Heart right ventricle (tissue), 16 donors: ENCODE measurements around the gene TTLL11. TPM values are rescaled to one million over a fixed set of nuclear protein-coding genes. Genes with fewer than 3 reads are reported as not detected.

ENCODE experiments used
- ATAC-seq, 8 donors: fragments of 200-7000 bp; cut with Tn5 transposase; one replicate each; pipeline ENCODE4 v1.9.1; 2020; ENCODE audit warnings: mild to moderate bottlenecking in 8 of 8, moderate library complexity in 8 of 8, moderate number of reproducible peaks in 1 of 8
- DNase-seq, 2 donors: peaks; one replicate each; pipeline ENCODE4 v3.0.0-alpha.2; 2020
- H3K27ac ChIP-seq, 10 donors: fragments of 200-600 bp; sonication (generic) in 2 of 10; one replicate each; pipeline versions ENCODE4 v1.5.0 to v1.8.0; 2020 to 2022; ENCODE audit warnings: mild to moderate bottlenecking in 3 of 10
- H3K27me3 ChIP-seq, 7 donors: fragments of 200-600 bp; one replicate each; pipeline ENCODE4 v1.8.0; 2021 to 2022; ENCODE audit warnings: mild to moderate bottlenecking in 2 of 7
- H3K36me3 ChIP-seq, 9 donors: fragments of 200-600 bp; sonication (generic) in 1 of 9; one replicate each; pipeline versions ENCODE4 v1.5.0 to v1.8.0; 2020 to 2022; ENCODE audit warnings: mild to moderate bottlenecking in 2 of 9
- H3K4me1 ChIP-seq, 9 donors: fragments of 200-600 bp; sonication (generic) in 1 of 9; one replicate each; pipeline versions ENCODE4 v1.5.0 to v1.8.0; 2020 to 2022; ENCODE audit warnings: mild to moderate bottlenecking in 4 of 9
- H3K4me3 ChIP-seq, 10 donors: fragments of 200-600 bp; sonication (generic) in 2 of 10; one replicate each; pipeline versions ENCODE4 v1.5.0 to v1.8.0; 2020 to 2022; ENCODE audit warnings: mild to moderate bottlenecking in 7 of 10, moderate library complexity in 2 of 10
- H3K9me3 ChIP-seq, 11 donors: fragments of 200-600 bp in 10 of 11; sonication (generic) in 2 of 11; one replicate each; pipeline versions ENCODE4 v1.5.0 to v1.8.0; 2013 to 2022; ENCODE audit warnings: mild to moderate bottlenecking in 2 of 11, control low read depth in 1 of 11, moderate library complexity in 1 of 11
- WGBS, 2 donors: extraction: QIAGEN DNeasy Blood & Tissue Kit; methylation state at CpG; one replicate each; pipeline ENCODE4 v1.1.7; 2013; ENCODE audit warnings: inconsistent platforms in 1 of 2; 5-methylcytosine and 5-hydroxymethylcytosine counted together
- intact Hi-C, 10 donors: fragments of 100-400 bp; cut with DNase I; formaldehyde crosslinking; loops; one replicate each; pipeline versions ENCODE4 v1.11.1 to v1.14.2; 2022
- polyA plus RNA-seq, 2 donors: library from polyadenylated mRNA; stranded (reverse); fragments of 200-250 nt; gene quantifications; one replicate each; pipeline ENCODE4 v1.2.3, GENCODE V29; 2013
- total RNA-seq, 10 donors: library from RNA; stranded (reverse); fragmentation: NEBNext Ultra II Directional in 3 of 10; extraction: Animal tissue kit (Norgen Biotek cat#: 25700) in 3 of 10; gene quantifications; one replicate each; pipeline versions ENCODE4 v1.2.1 to v1.2.4, GENCODE V29; 2021 to 2023
- TF ChIP-seq, protein P1 (sequence below), 9 donors: fragments of 200-600 bp; sonication (generic) in 2 of 9; IDR thresholded peaks; one replicate each; pipeline versions ENCODE4 v1.5.0 to v1.8.0; 2021 to 2022; ENCODE audit warnings: antibody characterized with exemption in 9 of 9, mild to moderate bottlenecking in 5 of 9, moderate library complexity in 1 of 9
- donor health status: Arrhythmogenic right ventricular cardiomyopathy.
- donor health status: ischemic (EF 13 %, LVEDD 7.1; RV severe dilation, severe dysfunction).
- donor health status: healthy with polysubstance abuse.
- donor health status: DM: no; HTN: yes; CAD: no.
- donor health status: DM: no; HTN: no; CAD: no.
- donor health status: ischemic (EF 25% LVEDD 6.9; RV normal size, moderate dysfunction).
- donor health status: ischemic (EF 25% LVEDD 5.7; RV mildly dilated, moderate dysfunction).
- donor health status: healthy.
- donor health status: DM: yes; HTN: yes; CAD: no.
- donor health status: Ischemic cardiomyopathy.
- donor health status: ischemic (EF 35%, LVEDD 5.7; RV mildly dilated, moderate dysfunction).
- donor health status: nonischemic (EF 11% LVEDD 7.7; RV severe dilation, severe dysfunction).
- donor health status: DM: yes; HTN: yes; CAD: no.
- donor health status: PGD.
- donor health status: ischemic (EF 29% LVEDD 5.4; RV normal size, mild dysfunction).
- donor health status: nonischemic (EF 23%, LVEDD 6.1; RV moderate dilation, normal function).

Gene TTLL11
- total and polyA plus RNA-seq, 12 donors, result 2.6 to 8.7 (median 5.8) TPM

DNA sequence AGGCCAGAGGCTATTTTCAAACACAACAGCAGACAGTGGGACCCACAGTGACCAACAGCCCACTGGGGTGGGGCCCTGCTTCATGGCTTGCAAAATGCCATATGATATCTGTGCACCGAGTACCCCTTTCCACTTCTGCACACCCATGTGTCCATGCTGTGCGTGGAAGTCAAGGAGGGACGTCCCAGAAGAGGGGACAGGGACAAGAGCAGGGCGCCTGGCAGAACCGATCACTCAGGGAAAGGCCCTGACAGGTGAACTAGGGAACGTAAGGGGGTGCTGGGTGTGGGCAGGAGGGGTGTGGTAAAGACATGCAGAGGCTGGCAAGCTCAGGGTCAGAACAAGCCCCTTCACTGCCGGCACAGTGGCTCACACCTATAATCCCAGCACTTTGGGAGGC is 7.6 kb upstream of the TTLL11 start:
- WGBS, 2 donors, result 94 to 97% methylated on average over 7 of the region's 7 CpGs
- Histone ChIP-seq H3K4me1 (peaks cover 0 to 6% (median 0%) of the 10 kb centered on the region in 9 donors), H3K36me3 (no peaks in the 10 kb centered on the region), H3K27ac (no peak overlapping the region), H3K27me3 (no peaks in the 10 kb centered on the region), H3K4me3 (no peak overlapping the region), H3K9me3 (peaks cover 0 to 20% (median 8%) of the 10 kb centered on the region in 11 donors)
- TF ChIP-seq, protein P1, sequence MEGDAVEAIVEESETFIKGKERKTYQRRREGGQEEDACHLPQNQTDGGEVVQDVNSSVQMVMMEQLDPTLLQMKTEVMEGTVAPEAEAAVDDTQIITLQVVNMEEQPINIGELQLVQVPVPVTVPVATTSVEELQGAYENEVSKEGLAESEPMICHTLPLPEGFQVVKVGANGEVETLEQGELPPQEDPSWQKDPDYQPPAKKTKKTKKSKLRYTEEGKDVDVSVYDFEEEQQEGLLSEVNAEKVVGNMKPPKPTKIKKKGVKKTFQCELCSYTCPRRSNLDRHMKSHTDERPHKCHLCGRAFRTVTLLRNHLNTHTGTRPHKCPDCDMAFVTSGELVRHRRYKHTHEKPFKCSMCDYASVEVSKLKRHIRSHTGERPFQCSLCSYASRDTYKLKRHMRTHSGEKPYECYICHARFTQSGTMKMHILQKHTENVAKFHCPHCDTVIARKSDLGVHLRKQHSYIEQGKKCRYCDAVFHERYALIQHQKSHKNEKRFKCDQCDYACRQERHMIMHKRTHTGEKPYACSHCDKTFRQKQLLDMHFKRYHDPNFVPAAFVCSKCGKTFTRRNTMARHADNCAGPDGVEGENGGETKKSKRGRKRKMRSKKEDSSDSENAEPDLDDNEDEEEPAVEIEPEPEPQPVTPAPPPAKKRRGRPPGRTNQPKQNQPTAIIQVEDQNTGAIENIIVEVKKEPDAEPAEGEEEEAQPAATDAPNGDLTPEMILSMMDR (IDR thresholded peaks at IDR 0.05), result no peak
- no peak for ATAC-seq
- no peak for DNase-seq
- intact Hi-C loops, result loop anchor here in 4 of 10 donors (2.0 to 5.0 kb wide), 3 partner anchors 22 to 352 kb away; no protein-coding TSS in a partner anchor

- Histone ChIP-seq H3K27me3 (no peaks in the 10 kb centered on the region), H3K9me3 (peaks cover 0 to 15% (median 8%) of the 10 kb centered on the region in 11 donors), H3K4me1 (peaks cover 0 to 12% (median 3%) of the 10 kb centered on the region in 9 donors), H3K27ac (no peak overlapping the region), H3K4me3 (peak overlapping the region in 2 of 10 donors; percentile 10 to 23), H3K36me3 (no peaks in the 10 kb centered on the region)
- TF ChIP-seq, protein P1 (IDR thresholded peaks at IDR 0.05), result peak; percentile 81 to 93 (median 87)
- intact Hi-C loops, result loop anchor here in 8 of 10 donors (1.0 to 10.0 kb wide), 10 partner anchors 23 to 715 kb away; no protein-coding TSS in a partner anchor
- WGBS, 2 donors, result 37 to 40% methylated on average over 16 of the region's 16 CpGs
- DNase-seq (peak; percentile 79 to 85), ATAC-seq (peak; percentile 54 to 91 (median 87))
Observed at GRCh38 chr9:122099271-122099869, 6.3 kb upstream of the TTLL11 start.

DNA sequence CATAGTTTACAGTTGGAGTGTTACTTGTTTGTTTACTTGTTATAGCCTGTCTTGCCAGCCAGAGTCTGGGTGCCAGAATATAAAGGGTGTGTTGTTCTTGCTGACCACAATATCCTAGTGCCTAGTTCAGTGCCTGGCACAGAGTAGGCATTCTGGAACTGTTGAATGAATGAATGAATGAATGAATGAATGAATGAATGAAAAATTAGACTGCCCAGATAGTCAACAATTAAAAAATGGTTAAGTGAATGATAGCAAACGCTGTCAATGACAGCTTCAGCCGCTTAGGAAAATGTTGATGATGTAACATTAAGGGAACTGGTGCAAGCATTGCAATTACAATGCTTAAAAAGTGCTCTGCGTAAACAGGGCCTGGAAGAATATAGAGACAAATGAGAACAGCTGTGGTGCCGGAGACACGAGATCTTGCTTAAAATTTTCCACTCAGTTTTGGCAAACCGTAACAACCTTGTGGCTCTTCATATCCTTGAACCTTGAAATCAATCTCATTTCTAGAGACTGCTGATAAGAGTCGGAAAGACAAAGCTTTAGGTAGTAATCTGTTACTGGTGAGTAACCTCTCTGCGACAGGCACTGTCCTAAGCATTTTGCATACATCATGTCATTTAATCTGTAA is 4.7 kb upstream of the TTLL11 start:
- TF ChIP-seq, protein P1 (IDR thresholded peaks at IDR 0.05), result no peak
- Histone ChIP-seq H3K36me3 (no peaks in the 10 kb centered on the region), H3K9me3 (no peaks in the 10 kb centered on the region), H3K4me1 (peaks cover 0 to 17% (median 9%) of the 10 kb centered on the region in 9 donors), H3K4me3 (no peak overlapping the region), H3K27ac (no peak overlapping the region), H3K27me3 (peaks cover 0 to 2% (median 0%) of the 10 kb centered on the region in 7 donors)
- WGBS, 2 donors, result 60 to 73% methylated on average over 8 of the region's 8 CpGs
- intact Hi-C loops, result loop anchor here in 8 of 10 donors (2.0 to 10.0 kb wide), 8 partner anchors 25 to 717 kb away; no protein-coding TSS in a partner anchor
- no peak for ATAC-seq
- DNase-seq, result no peak

GRCh38 chr9:122096620-122097415 is 3.7 kb upstream of the TTLL11 start:
- H3K36me3 ChIP-seq, result no peaks in the 10 kb centered on the region
- intact Hi-C loops, result loop anchor here in 7 of 10 donors (2.0 to 10.0 kb wide), 6 partner anchors 254 to 718 kb away; no protein-coding TSS in a partner anchor
- no peaks in the 10 kb centered on the region for H3K9me3 ChIP-seq
- no peak overlapping the region for H3K4me3 ChIP-seq
- H3K4me1 ChIP-seq, result peaks cover 2 to 26% (median 17%) of the 10 kb centered on the region in 9 donors
- no peak overlapping the region for H3K27ac ChIP-seq
- TF ChIP-seq, protein P1 (IDR thresholded peaks at IDR 0.05), result no peak
- ATAC-seq (no peak), DNase-seq (no peak)
- 77 to 78% methylated on average over 4 of the region's 4 CpGs for WGBS, 2 donors
- H3K27me3 ChIP-seq, result peaks cover 0 to 2% (median 0%) of the 10 kb centered on the region in 7 donors
